ENCODE results near the gene SKI.

GRCh38 chr1:2339206-2340085 lies 111.3 kb downstream of the SKI start:
- no peak for TF ChIP-seq CTCF (IDR thresholded peaks at IDR 0.05)
- TF ChIP-seq EZH2 (IDR thresholded peaks at IDR 0.05; ENCODE audit: borderline replicate concordance, insufficient read depth, low read depth, low read length, poor library complexity, severe bottlenecking), result no peak

Data from B cell (primary cell).